CD4-positive, alpha-beta memory T cell (primary cell): ENCODE results near the gene CASP5. TPM values are rescaled to one million over a fixed set of nuclear protein-coding genes. Genes with fewer than 3 reads are reported as not detected.

Experiments used
- polyA plus RNA-seq, 2 donors: library from polyadenylated mRNA; unstranded; fragments of 300-500 nt; fragmentation: Illumina TruSeq; gene quantifications; one replicate each; pipeline ENCODE4 v1.2.3, GENCODE V29; 2021
- total RNA-seq, 2 experiments: library from RNA; stranded (reverse); gene quantifications; one replicate each; pipeline ENCODE4 v1.2.3, GENCODE V29; 2021

CASP5 gene
- total and polyA plus RNA-seq, 4 experiments from 2014 or later = not detected

Other genes with a start within 250 kb of the CASP5 start
- gene CASP12, start 124.7 kb downstream of the CASP5 start, total RNA-seq = not detected
- gene CASP12, start 124.7 kb downstream of the CASP5 start, polyA plus RNA-seq = under 1 TPM in 1 of 2 donors, not detected in 1; 0.28 TPM
- 10 to 100 TPM; 97.9 to 98.4 TPM for gene CASP4, start 54.6 kb downstream of the CASP5 start, total RNA-seq
- 100 to 1,000 TPM; 107 to 115 TPM for gene CASP4, start 54.6 kb downstream of the CASP5 start, polyA plus RNA-seq
- 10 to 100 TPM; 74.8 to 96.8 TPM for gene CASP1, start 12.0 kb upstream of the CASP5 start, total RNA-seq
- gene CASP1, start 12.0 kb upstream of the CASP5 start, polyA plus RNA-seq = 100 to 1,000 TPM; 126 to 195 TPM
- gene CARD16, start 22.2 kb upstream of the CASP5 start, total RNA-seq = 10 to 100 TPM; 56.1 to 59.0 TPM
- 100 to 1,000 TPM; 190 to 219 TPM for gene CARD16, start 22.2 kb upstream of the CASP5 start, polyA plus RNA-seq
- gene CARD18, start 116.6 kb upstream of the CASP5 start, total RNA-seq = not detected
- not detected for gene CARD18, start 116.6 kb upstream of the CASP5 start, polyA plus RNA-seq